Measurements from ENCODE around the gene RABGAP1L. TPM values are rescaled to one million over a fixed set of nuclear protein-coding genes. Genes with fewer than 3 reads are reported as not detected.

The RABGAP1L gene
- total and polyA plus RNA-seq, 2 donors (not counting 3 experiments of a cell fraction or from before 2014, with no cell fraction given): 6.4 to 22.2 TPM

DNA sequence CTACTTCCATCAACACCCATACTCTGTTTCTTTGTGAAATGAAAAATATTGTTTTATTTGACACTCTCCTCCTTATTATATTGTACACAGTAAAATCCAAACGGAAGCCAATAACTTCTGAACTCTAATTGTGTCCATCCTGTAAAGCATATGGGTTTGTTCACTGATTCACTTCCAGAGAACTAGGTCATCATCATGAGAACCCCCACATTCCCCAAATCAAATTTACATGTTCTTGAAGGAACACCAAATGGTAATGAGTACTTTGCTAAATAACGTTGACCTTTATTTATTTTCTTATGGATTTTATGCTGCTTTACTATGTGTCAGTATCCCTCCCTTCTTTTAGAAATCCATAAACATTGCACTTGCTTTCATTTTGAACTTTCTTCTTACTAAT is 627.0 kb downstream of the RABGAP1L start:
- Histone ChIP-seq H3K9me1 (replicated peaks; ENCODE audit: control insufficient read depth, extremely low read depth, insufficient read depth, low read length) (no peaks in the 10 kb centered on the region), H3K27me3 (ENCODE audit: control insufficient read depth in 2 of 2, insufficient read depth in 2 of 2, low read length in 2 of 2) (no peaks in the 10 kb centered on the region), H4K20me1 (replicated peaks; ENCODE audit: control insufficient read depth, extremely low read depth, insufficient read depth, low read length) (no peaks in the 10 kb centered on the region), H3K27ac (ENCODE audit: insufficient read depth, low read depth, low read length) (no peak overlapping the region), H2AFZ (ENCODE audit: low read depth, low read length) (no peak overlapping the region), H3K4me2 (ENCODE audit: insufficient read depth, low read length) (no peak overlapping the region), H3K36me3 (ENCODE audit: control insufficient read depth in 2 of 2, extremely low read depth in 1 of 2, insufficient read depth in 2 of 2, low read length in 2 of 2) (no peaks in the 10 kb centered on the region), H3K79me2 (ENCODE audit: control insufficient read depth, insufficient read depth, low read length) (no peaks in the 10 kb centered on the region), H3K9me3 (replicated peaks; ENCODE audit: control insufficient read depth, insufficient read depth, low read length) (no peaks in the 10 kb centered on the region), H3K4me3 (replicated peaks in 1 of 3; ENCODE audit: insufficient read depth in 1 of 3, low read depth in 1 of 3, low read length in 3 of 3) (no peak overlapping the region), H3K9ac (replicated peaks; ENCODE audit: extremely low read depth, insufficient read depth, low read length) (no peak overlapping the region), H3K4me1 (ENCODE audit: control insufficient read depth, extremely low read depth, insufficient read depth, low read length) (no peaks in the 10 kb centered on the region)
- FAIRE-seq (no peak), DNase-seq (ENCODE audit: low read depth, low spot score) (no peak)
- BruUV-seq (replicated peaks): no TSS peak
- TF ChIP-seq POLR2A (IDR thresholded peaks at IDR 0.05; ENCODE audit: low read depth, low read length) (no peak), JUN (IDR thresholded peaks at IDR 0.05; ENCODE audit: borderline replicate concordance, insufficient read depth, insufficient read length, low read depth) (no peak), FOS (IDR thresholded peaks at IDR 0.05; ENCODE audit: borderline replicate concordance, insufficient read depth, low read length) (no peak), MYC (IDR thresholded peaks at IDR 0.05; ENCODE audit: low read depth, low read length) (no peak)
- TF ChIP-seq, protein P1, sequence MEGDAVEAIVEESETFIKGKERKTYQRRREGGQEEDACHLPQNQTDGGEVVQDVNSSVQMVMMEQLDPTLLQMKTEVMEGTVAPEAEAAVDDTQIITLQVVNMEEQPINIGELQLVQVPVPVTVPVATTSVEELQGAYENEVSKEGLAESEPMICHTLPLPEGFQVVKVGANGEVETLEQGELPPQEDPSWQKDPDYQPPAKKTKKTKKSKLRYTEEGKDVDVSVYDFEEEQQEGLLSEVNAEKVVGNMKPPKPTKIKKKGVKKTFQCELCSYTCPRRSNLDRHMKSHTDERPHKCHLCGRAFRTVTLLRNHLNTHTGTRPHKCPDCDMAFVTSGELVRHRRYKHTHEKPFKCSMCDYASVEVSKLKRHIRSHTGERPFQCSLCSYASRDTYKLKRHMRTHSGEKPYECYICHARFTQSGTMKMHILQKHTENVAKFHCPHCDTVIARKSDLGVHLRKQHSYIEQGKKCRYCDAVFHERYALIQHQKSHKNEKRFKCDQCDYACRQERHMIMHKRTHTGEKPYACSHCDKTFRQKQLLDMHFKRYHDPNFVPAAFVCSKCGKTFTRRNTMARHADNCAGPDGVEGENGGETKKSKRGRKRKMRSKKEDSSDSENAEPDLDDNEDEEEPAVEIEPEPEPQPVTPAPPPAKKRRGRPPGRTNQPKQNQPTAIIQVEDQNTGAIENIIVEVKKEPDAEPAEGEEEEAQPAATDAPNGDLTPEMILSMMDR (IDR thresholded peaks at IDR 0.05; ENCODE audit: extremely low read depth in 1 of 2, insufficient read depth in 1 of 2, low read depth in 1 of 2, low read length in 2 of 2): no peak
- CTCF ChIA-PET: no interaction called here
- dilution Hi-C loops (cut with MboI; ENCODE audit: extremely low pct_ligation_motif_present, low sequenced_read_pairs) (no loop called here), intact Hi-C loops (cut with micrococcal nuclease) (no loop called here)
- POLR2A ChIA-PET: no interaction called here

DNA sequence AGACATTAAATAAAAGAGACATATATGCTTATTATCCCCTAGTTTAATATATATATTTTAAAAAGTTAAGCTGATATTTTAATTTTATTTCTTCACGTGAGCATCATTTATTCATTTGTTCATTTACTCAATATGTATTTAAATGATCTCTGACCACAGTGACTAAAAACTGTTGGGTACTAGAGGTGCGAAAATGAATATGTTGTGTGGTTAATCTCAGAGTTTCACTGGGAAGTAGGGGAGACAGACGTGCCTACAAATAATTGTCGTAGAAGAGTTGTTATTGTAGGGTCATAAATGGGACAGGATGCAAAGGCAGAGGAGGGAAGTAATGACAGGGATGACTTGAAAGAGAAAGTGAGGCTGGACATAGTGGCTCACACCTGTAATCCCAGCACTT is 627.4 kb downstream of the RABGAP1L start:
- BruUV-seq (replicated peaks): no TSS peak
- Histone ChIP-seq H3K4me2 (ENCODE audit: insufficient read depth, low read length) (no peak overlapping the region), H3K9me3 (replicated peaks; ENCODE audit: control insufficient read depth, insufficient read depth, low read length) (no peaks in the 10 kb centered on the region), H3K27ac (ENCODE audit: insufficient read depth, low read depth, low read length) (no peak overlapping the region), H3K9me1 (replicated peaks; ENCODE audit: control insufficient read depth, extremely low read depth, insufficient read depth, low read length) (no peaks in the 10 kb centered on the region), H3K36me3 (ENCODE audit: control insufficient read depth in 2 of 2, extremely low read depth in 1 of 2, insufficient read depth in 2 of 2, low read length in 2 of 2) (no peaks in the 10 kb centered on the region), H2AFZ (ENCODE audit: low read depth, low read length) (no peak overlapping the region), H3K9ac (replicated peaks; ENCODE audit: extremely low read depth, insufficient read depth, low read length) (no peak overlapping the region), H3K4me3 (replicated peaks in 1 of 3; ENCODE audit: insufficient read depth in 1 of 3, low read depth in 1 of 3, low read length in 3 of 3) (no peak overlapping the region), H3K4me1 (ENCODE audit: control insufficient read depth, extremely low read depth, insufficient read depth, low read length) (no peaks in the 10 kb centered on the region), H3K27me3 (ENCODE audit: control insufficient read depth in 2 of 2, insufficient read depth in 2 of 2, low read length in 2 of 2) (no peaks in the 10 kb centered on the region), H3K79me2 (ENCODE audit: control insufficient read depth, insufficient read depth, low read length) (no peaks in the 10 kb centered on the region), H4K20me1 (replicated peaks; ENCODE audit: control insufficient read depth, extremely low read depth, insufficient read depth, low read length) (no peaks in the 10 kb centered on the region)
- POLR2A ChIA-PET: no interaction called here
- FAIRE-seq: no peak
- intact Hi-C loops (cut with micrococcal nuclease) (no loop called here), dilution Hi-C loops (cut with MboI; ENCODE audit: extremely low pct_ligation_motif_present, low sequenced_read_pairs) (no loop called here)
- CTCF ChIA-PET: no interaction called here
- TF ChIP-seq, protein P1 (IDR thresholded peaks at IDR 0.05; ENCODE audit: extremely low read depth in 1 of 2, insufficient read depth in 1 of 2, low read depth in 1 of 2, low read length in 2 of 2): no peak
- no peak for TF ChIP-seq POLR2A (IDR thresholded peaks at IDR 0.05; ENCODE audit: low read depth, low read length)
- TF ChIP-seq FOS (IDR thresholded peaks at IDR 0.05; ENCODE audit: borderline replicate concordance, insufficient read depth, low read length): no peak
- no peak for DNase-seq (ENCODE audit: low read depth, low spot score)

Measured in endothelial cell of umbilical vein (primary cell).